ENCODE results near the gene CIRBP. TPM values are rescaled to one million over a fixed set of nuclear protein-coding genes. Genes with fewer than 3 reads are reported as not detected.

CIRBP gene
- total and polyA plus RNA-seq, 2 of the 13 experiments (the other 11 are each of a cell fraction or from before 2014, with no cell fraction given) = 133 to 140 TPM

DNA sequence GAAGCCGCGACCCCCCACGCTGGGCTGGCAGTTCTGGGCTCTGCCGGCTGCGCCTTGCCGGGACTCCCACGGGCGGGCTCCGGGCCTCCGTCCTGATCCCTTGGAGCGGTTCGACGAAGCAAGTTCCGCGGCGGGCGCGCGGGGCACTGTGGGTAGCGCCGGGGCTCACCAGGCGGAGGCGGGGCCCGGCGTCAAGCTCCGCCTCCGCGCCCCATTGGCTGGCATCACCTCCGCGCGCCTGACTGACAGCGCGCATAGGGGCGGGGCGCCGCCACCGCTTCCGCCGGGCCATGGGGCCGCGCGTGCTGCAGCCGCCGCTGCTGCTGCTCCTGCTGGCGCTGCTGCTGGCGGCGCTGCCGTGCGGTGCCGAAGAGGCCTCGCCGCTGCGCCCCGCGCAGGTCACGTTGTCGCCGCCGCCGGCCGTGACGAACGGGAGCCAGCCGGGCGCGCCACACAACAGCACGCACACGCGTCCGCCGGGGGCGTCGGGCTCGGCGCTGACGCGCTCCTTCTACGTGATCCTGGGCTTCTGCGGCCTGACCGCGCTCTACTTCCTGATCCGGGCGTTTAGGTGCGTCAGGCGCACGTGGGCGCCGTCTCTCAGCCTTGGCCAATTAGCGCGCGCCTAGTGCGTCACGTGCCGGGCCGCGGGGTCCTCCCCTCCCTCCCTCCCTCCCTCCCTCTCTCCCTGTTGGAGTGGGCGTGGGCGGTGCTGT lies 6.3 kb downstream of the CIRBP start, which contains the start of gene FAM174C (continued):
- TF ChIP-seq, protein P1, sequence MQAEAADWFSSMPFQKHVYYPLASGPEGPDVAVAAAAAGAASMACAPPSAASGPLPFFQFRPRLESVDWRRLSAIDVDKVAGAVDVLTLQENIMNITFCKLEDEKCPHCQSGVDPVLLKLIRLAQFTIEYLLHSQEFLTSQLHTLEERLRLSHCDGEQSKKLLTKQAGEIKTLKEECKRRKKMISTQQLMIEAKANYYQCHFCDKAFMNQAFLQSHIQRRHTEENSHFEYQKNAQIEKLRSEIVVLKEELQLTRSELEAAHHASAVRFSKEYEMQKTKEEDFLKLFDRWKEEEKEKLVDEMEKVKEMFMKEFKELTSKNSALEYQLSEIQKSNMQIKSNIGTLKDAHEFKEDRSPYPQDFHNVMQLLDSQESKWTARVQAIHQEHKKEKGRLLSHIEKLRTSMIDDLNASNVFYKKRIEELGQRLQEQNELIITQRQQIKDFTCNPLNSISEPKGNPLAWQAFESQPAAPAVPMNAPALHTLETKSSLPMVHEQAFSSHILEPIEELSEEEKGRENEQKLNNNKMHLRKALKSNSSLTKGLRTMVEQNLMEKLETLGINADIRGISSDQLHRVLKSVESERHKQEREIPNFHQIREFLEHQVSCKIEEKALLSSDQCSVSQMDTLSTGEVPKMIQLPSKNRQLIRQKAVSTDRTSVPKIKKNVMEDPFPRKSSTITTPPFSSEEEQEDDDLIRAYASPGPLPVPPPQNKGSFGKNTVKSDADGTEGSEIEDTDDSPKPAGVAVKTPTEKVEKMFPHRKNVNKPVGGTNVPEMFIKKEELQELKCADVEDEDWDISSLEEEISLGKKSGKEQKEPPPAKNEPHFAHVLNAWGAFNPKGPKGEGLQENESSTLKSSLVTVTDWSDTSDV (CRISPR knock-in tag; IDR thresholded peaks at IDR 0.05) = 0 out of 2 replicates have a peak, but pooled peaks have one; percentile 17
- TF ChIP-seq IKZF4 (CRISPR knock-in tag; IDR thresholded peaks at IDR 0.05; ENCODE audit: borderline replicate concordance, low read depth, not compliant biosample characterization) (peak; percentile 96), KMT2A (CRISPR knock-in tag; IDR thresholded peaks at IDR 0.05) (peak; percentile 56; the same call in 1 of the 2 replicates), ZNF337 (CRISPR knock-in tag; IDR thresholded peaks at IDR 0.05; ENCODE audit: borderline replicate concordance, low read depth) (no peak), ZNF761 (CRISPR knock-in tag; conservative IDR thresholded peaks at IDR 0.05) (0 out of 2 replicates have a peak, but pooled peaks have one; percentile 48), SNRNP70 (IDR thresholded peaks at IDR 0.05; ENCODE audit: low read depth, low read length) (no peak), ZNF564 (CRISPR knock-in tag; IDR thresholded peaks at IDR 0.05) (peak; percentile 89), KDM3A (CRISPR knock-in tag; IDR thresholded peaks at IDR 0.05; ENCODE audit: low read depth) (no peak), MBNL3 (CRISPR knock-in tag; conservative IDR thresholded peaks at IDR 0.05) (no peak), ZNF556 (CRISPR knock-in tag; IDR thresholded peaks at IDR 0.05; ENCODE audit: borderline replicate concordance) (no peak), ATAD3A (CRISPR knock-in tag; IDR thresholded peaks at IDR 0.05) (no peak), ZNF562 (CRISPR knock-in tag; IDR thresholded peaks at IDR 0.05; ENCODE audit: borderline replicate concordance) (peak; percentile 65; the same call in 1 of the 2 replicates), ATRX (CRISPR knock-in tag; IDR thresholded peaks at IDR 0.05; ENCODE audit: borderline replicate concordance) (no peak), IRF2 (CRISPR knock-in tag; IDR thresholded peaks at IDR 0.05) (0 out of 2 replicates have a peak, but pooled peaks have one; percentile 2), ZBTB38 (CRISPR knock-in tag; IDR thresholded peaks at IDR 0.05) (no peak), STAG1 (CRISPR knock-in tag; IDR thresholded peaks at IDR 0.05) (no peak)
- TF ChIP-seq, protein P2, sequence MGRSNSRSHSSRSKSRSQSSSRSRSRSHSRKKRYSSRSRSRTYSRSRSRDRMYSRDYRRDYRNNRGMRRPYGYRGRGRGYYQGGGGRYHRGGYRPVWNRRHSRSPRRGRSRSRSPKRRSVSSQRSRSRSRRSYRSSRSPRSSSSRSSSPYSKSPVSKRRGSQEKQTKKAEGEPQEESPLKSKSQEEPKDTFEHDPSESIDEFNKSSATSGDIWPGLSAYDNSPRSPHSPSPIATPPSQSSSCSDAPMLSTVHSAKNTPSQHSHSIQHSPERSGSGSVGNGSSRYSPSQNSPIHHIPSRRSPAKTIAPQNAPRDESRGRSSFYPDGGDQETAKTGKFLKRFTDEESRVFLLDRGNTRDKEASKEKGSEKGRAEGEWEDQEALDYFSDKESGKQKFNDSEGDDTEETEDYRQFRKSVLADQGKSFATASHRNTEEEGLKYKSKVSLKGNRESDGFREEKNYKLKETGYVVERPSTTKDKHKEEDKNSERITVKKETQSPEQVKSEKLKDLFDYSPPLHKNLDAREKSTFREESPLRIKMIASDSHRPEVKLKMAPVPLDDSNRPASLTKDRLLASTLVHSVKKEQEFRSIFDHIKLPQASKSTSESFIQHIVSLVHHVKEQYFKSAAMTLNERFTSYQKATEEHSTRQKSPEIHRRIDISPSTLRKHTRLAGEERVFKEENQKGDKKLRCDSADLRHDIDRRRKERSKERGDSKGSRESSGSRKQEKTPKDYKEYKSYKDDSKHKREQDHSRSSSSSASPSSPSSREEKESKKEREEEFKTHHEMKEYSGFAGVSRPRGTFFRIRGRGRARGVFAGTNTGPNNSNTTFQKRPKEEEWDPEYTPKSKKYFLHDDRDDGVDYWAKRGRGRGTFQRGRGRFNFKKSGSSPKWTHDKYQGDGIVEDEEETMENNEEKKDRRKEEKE (IDR thresholded peaks at IDR 0.05) = no peak
- TF ChIP-seq, protein P3, sequence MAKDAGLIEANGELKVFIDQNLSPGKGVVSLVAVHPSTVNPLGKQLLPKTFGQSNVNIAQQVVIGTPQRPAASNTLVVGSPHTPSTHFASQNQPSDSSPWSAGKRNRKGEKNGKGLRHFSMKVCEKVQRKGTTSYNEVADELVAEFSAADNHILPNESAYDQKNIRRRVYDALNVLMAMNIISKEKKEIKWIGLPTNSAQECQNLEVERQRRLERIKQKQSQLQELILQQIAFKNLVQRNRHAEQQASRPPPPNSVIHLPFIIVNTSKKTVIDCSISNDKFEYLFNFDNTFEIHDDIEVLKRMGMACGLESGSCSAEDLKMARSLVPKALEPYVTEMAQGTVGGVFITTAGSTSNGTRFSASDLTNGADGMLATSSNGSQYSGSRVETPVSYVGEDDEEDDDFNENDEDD (CRISPR knock-in tag; IDR thresholded peaks at IDR 0.05; ENCODE audit: borderline replicate concordance) = peak; percentile 71; the same call in 1 of the 2 replicates
- TF ChIP-seq, protein P4, sequence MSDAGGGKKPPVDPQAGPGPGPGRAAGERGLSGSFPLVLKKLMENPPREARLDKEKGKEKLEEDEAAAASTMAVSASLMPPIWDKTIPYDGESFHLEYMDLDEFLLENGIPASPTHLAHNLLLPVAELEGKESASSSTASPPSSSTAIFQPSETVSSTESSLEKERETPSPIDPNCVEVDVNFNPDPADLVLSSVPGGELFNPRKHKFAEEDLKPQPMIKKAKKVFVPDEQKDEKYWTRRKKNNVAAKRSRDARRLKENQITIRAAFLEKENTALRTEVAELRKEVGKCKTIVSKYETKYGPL (CRISPR knock-in tag; IDR thresholded peaks at IDR 0.05) = no peak
- TF ChIP-seq, protein P5, sequence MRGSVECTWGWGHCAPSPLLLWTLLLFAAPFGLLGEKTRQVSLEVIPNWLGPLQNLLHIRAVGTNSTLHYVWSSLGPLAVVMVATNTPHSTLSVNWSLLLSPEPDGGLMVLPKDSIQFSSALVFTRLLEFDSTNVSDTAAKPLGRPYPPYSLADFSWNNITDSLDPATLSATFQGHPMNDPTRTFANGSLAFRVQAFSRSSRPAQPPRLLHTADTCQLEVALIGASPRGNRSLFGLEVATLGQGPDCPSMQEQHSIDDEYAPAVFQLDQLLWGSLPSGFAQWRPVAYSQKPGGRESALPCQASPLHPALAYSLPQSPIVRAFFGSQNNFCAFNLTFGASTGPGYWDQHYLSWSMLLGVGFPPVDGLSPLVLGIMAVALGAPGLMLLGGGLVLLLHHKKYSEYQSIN (CRISPR knock-in tag; IDR thresholded peaks at IDR 0.05; ENCODE audit: borderline replicate concordance) = no peak

All from HepG2 (cell line).